Skeletal muscle tissue (tissue), 4 donors: Measurements from ENCODE around the gene THSD4. TPM values are rescaled to one million over a fixed set of nuclear protein-coding genes. Genes with fewer than 3 reads are reported as not detected.

Experiments used
- H3K27ac ChIP-seq: one replicate; pipeline ENCODE4 v1.7.0; 2013; ENCODE audit warnings: mild to moderate bottlenecking, low read depth, low read length, inconsistent platforms
- H3K27me3 ChIP-seq, 3 donors: one replicate each; pipeline ENCODE4 v1.7.0; 2013; ENCODE audit warnings: low read length in 3 of 3; ENCODE audit not compliant: control insufficient read depth in 3 of 3, insufficient read depth in 3 of 3
- H3K36me3 ChIP-seq, 3 donors: one replicate each; pipeline ENCODE4 v1.7.0; 2013; ENCODE audit warnings: low read length in 3 of 3; ENCODE audit not compliant: control insufficient read depth in 3 of 3, insufficient read depth in 3 of 3
- H3K4me1 ChIP-seq, 3 donors: one replicate each; pipeline ENCODE4 v1.7.0; 2013; ENCODE audit warnings: low read length in 3 of 3, mild to moderate bottlenecking in 3 of 3; ENCODE audit not compliant: control insufficient read depth in 3 of 3, insufficient read depth in 3 of 3
- H3K4me3 ChIP-seq, 3 donors: one replicate each; pipeline ENCODE4 v1.7.0; 2013; ENCODE audit warnings: low read length in 3 of 3
- H3K9ac ChIP-seq, 3 donors: one replicate each; pipeline ENCODE4 v1.7.0; 2013; ENCODE audit warnings: low read length in 3 of 3, mild to moderate bottlenecking in 3 of 3, moderate library complexity in 2 of 3, low read depth in 1 of 3
- H3K9me3 ChIP-seq, 3 donors: one replicate each; pipeline ENCODE4 v1.7.0; 2013; ENCODE audit warnings: low read length in 3 of 3; ENCODE audit not compliant: control insufficient read depth in 3 of 3
- total RNA-seq: library from RNA; depleted of rRNA; stranded (reverse); fragments of >200 nt; gene quantifications from one replicate; pipeline ENCODE4 v1.2.3, GENCODE V29; 2014
- donor health status: Osteomylitis.

Gene THSD4
- total RNA-seq, 1 donor from 2014 or later, result 15.7 TPM

GRCh38 chr15:71699977-71700376 lies 584.7 kb downstream of the THSD4 start:
- Histone ChIP-seq H3K36me3 (no peaks in the 10 kb centered on the region), H3K4me3 (no peak overlapping the region), H3K9me3 (no peaks in the 10 kb centered on the region), H3K4me1 (no peaks in the 10 kb centered on the region), H3K27ac (no peak overlapping the region), H3K9ac (no peak overlapping the region), H3K27me3 (no peaks in the 10 kb centered on the region)

GRCh38 chr15:71701808-71702207 lies 586.5 kb downstream of the THSD4 start:
- H3K4me1 ChIP-seq, result peaks cover 4 to 5% (median 4%) of the 10 kb centered on the region in 3 donors
- H3K4me3 ChIP-seq, result no peak overlapping the region
- H3K9ac ChIP-seq, result no peak overlapping the region
- no peaks in the 10 kb centered on the region for H3K27me3 ChIP-seq
- H3K9me3 ChIP-seq, result no peaks in the 10 kb centered on the region
- no peak overlapping the region for H3K27ac ChIP-seq
- no peaks in the 10 kb centered on the region for H3K36me3 ChIP-seq

GRCh38 chr15:71702496-71702895 lies 587.2 kb downstream of the THSD4 start:
- no peaks in the 10 kb centered on the region for H3K27me3 ChIP-seq
- no peaks in the 10 kb centered on the region for H3K36me3 ChIP-seq
- H3K9me3 ChIP-seq, result no peaks in the 10 kb centered on the region
- H3K4me3 ChIP-seq, result no peak overlapping the region
- H3K9ac ChIP-seq, result no peak overlapping the region
- no peak overlapping the region for H3K27ac ChIP-seq
- peaks cover 4 to 8% (median 6%) of the 10 kb centered on the region in 3 donors for H3K4me1 ChIP-seq

GRCh38 chr15:71705151-71705550 lies 589.9 kb downstream of the THSD4 start:
- Histone ChIP-seq H3K4me1 (peaks cover 10 to 19% (median 12%) of the 10 kb centered on the region in 3 donors), H3K27ac (no peak overlapping the region), H3K27me3 (no peaks in the 10 kb centered on the region), H3K36me3 (no peaks in the 10 kb centered on the region), H3K9ac (no peak overlapping the region), H3K9me3 (no peaks in the 10 kb centered on the region), H3K4me3 (no peak overlapping the region)

GRCh38 chr15:71706461-71707229 lies 591.4 kb downstream of the THSD4 start:
- H3K27ac ChIP-seq, result no peak overlapping the region
- H3K4me1 ChIP-seq, result peaks cover 10 to 19% (median 12%) of the 10 kb centered on the region in 3 donors
- H3K4me3 ChIP-seq, result no peak overlapping the region

GRCh38 chr15:71707230-71708050 lies 592.2 kb downstream of the THSD4 start:
- H3K36me3 ChIP-seq, result no peaks in the 10 kb centered on the region
- H3K4me1 ChIP-seq, result peaks cover 10 to 19% (median 12%) of the 10 kb centered on the region in 3 donors
- H3K9ac ChIP-seq, result no peak overlapping the region
- H3K9me3 ChIP-seq, result no peaks in the 10 kb centered on the region
- H3K4me3 ChIP-seq, result no peak overlapping the region
- H3K27me3 ChIP-seq, result no peaks in the 10 kb centered on the region
- peak overlapping the region; percentile 38 for H3K27ac ChIP-seq

More at GRCh38 chr15:71706461-71707229, 591.4 kb downstream of the THSD4 start:
- Histone ChIP-seq H3K27me3 (no peaks in the 10 kb centered on the region), H3K9ac (no peak overlapping the region), H3K36me3 (no peaks in the 10 kb centered on the region), H3K9me3 (no peaks in the 10 kb centered on the region)

- Histone ChIP-seq H3K4me3 (no peak overlapping the region), H3K9ac (no peak overlapping the region), H3K4me1 (peaks cover 10 to 19% (median 12%) of the 10 kb centered on the region in 3 donors), H3K9me3 (no peaks in the 10 kb centered on the region), H3K27me3 (no peaks in the 10 kb centered on the region), H3K27ac (peak overlapping the region; percentile 33), H3K36me3 (no peaks in the 10 kb centered on the region)
Measured at GRCh38 chr15:71708051-71708429, 592.8 kb downstream of the THSD4 start.

- H3K36me3 ChIP-seq, result no peaks in the 10 kb centered on the region
- H3K4me3 ChIP-seq, result no peak overlapping the region
- H3K27ac ChIP-seq, result no peak overlapping the region
- H3K4me1 ChIP-seq, result peaks cover 10 to 19% (median 12%) of the 10 kb centered on the region in 3 donors
- no peaks in the 10 kb centered on the region for H3K27me3 ChIP-seq
- H3K9me3 ChIP-seq, result no peaks in the 10 kb centered on the region
- H3K9ac ChIP-seq, result no peak overlapping the region
Measured at GRCh38 chr15:71708741-71709140, 593.5 kb downstream of the THSD4 start.

- peaks cover 10 to 19% (median 12%) of the 10 kb centered on the region in 3 donors for H3K4me1 ChIP-seq
- H3K27me3 ChIP-seq, result no peaks in the 10 kb centered on the region
- H3K9me3 ChIP-seq, result no peaks in the 10 kb centered on the region
- H3K9ac ChIP-seq, result no peak overlapping the region
- no peak overlapping the region for H3K27ac ChIP-seq
- no peaks in the 10 kb centered on the region for H3K36me3 ChIP-seq
- no peak overlapping the region for H3K4me3 ChIP-seq
Measured at GRCh38 chr15:71709808-71710418, 594.6 kb downstream of the THSD4 start.
